Amniotic epithelial cell (primary cell): ENCODE results near the gene PELI2.
A peak's percentile ranks its signal among the peaks of the same experiment; 100 is the strongest.
"Not testable (repeated sequence)": the region's sequence is repeated elsewhere in the genome, so short reads cannot be mapped to it uniquely, and the experiment has no call there.

Source experiments
- DNase-seq: peaks from one replicate; pipeline ENCODE4 v3.0.0-alpha.2; 2010; ENCODE audit warnings: low read depth

The PELI2 gene

DNA sequence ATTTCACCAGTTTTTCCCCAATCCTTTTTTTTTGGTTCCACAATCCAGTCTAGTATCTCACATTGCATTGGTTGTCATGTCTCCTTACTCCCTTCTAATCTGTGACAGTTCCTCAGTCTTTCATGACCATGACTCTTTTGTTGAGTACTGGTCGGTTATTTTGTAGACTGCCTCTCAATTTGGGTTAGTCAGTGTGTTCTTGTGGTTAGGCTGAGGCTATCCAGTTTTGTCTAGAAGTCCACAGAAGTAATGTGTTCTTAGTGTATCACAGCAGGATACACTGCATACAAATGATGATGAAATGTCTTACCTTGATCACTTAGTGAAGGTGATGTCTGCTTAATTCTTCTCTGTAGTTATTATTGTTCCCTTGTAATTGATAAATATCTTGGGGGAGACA lies 24.8 kb downstream of the PELI2 start:
- no peak for DNase-seq

DNA sequence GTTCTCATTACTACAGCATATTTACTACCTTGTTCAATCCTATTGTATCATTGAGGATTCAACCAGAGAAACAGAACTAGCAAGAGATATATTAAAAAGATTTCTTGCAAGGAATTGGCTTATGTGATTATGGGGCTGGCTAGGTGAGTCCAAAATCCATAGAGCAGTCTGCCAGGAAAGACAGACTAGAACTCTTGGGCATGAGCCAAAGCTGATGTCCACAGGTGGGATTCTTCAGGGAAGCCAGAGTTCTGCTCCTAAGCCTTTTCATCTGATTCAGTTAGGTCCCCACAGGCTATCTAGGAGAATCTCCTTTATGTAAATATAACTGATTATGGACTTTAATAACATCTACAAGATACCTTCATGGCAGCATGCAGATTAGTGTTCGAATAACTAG lies 26.0 kb downstream of the PELI2 start:
- DNase-seq = no peak

DNA sequence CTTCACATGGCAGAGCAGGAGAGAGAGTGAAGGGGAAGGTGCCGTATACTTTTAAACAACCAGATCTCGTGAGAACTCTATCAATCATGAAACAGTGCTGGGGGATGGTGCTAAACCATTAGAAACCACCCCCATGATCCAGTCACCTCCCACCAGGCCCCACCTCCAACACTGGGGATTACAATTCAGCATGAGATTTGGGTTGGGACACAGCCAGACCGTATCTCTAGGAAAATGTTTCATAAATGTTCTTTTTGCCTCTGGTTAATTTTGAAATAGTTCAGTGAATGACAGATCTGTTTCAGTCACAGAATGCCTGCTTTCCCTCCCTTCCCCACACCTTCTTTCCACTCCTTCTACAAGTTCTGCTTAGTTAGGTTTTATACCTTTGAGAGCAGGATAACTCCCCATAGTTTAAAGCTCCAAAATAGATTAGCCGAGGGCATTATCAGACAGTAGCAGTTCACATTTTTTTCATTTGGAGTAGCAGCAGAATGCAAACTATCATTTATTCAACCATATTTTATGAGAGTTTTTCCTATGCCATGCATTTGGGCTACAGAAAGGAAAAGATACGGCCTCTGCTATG lies 27.1 kb downstream of the PELI2 start:
- DNase-seq = peak; percentile 76

GRCh38 chr14:56145965-56146364 lies 27.8 kb downstream of the PELI2 start:
- peak; percentile 77 for DNase-seq

DNA sequence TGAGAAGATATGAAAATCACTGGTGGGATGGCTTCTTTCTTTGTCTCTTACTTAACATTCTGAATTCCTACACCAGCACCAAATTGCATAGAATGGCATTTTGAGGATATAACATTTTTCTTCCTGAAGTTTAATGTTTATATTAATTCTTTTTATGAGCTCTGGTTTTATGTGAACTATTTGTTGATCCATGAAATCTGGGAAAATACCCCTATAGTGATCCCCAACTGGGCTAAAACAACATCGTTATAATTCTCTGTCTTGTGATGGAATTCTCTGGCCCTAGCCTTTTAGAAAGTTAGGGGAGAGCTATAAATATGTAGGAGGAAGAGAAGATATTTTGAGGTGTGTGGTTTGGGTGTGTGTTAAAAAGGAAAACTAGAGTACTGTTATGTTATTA lies 29.2 kb downstream of the PELI2 start:
- DNase-seq = no peak

GRCh38 chr14:56147986-56148901 lies 30.0 kb downstream of the PELI2 start:
- peak; percentile 20 for DNase-seq

GRCh38 chr14:56149151-56149550 lies 30.9 kb downstream of the PELI2 start:
- DNase-seq = no peak

DNA sequence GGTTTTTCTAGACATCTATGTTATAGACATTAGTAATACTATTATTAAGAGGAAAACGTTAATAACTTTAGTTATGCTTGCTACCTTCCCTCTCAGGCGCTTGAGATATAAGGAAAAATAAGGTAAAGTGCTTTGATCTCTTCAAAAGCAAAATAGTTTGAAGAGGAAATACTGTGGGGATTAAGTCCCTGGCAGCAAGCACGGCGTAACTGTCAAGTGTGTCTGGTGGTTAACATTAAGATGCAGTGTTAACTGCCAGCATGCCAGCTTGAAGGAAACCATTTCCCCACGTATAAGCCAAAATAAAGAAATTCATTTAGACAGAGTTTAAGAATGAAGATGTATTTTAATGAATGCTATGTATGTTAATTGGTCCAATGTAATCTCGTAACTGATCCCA lies 31.8 kb downstream of the PELI2 start:
- DNase-seq = no peak

DNA sequence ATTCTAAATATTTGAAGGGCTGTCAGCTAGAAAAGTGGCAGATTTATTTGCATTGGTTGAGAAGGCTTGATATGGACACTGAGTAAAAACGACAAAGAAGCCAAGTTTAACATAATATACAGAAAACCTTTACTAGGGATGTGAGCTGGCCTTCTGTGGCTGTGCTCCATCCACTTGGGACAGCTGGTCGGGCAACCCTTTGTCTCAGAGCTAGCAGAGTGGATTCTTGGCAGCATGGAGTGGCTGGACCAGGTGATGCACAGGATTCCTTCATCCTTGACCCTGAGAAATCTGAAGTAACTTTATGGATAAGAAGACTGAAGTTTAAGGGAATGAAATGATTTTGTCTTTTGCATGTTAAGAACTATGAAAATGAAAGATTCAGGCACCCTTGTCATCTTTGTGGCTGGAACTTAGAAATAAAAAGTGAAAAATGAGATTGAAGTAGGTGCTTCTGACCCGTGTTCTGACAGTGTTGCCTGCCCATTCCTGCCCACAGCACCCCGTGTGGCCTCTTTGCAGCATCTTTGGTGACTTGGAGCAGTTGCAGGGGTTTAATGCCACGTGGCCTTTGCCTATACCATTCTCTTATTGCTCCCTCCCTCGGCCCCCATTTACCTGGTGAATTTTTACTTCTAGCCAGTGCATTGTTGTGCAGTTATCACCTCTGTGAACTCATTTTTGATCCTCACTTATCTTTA lies 32.6 kb downstream of the PELI2 start:
- DNase-seq = no peak

DNA sequence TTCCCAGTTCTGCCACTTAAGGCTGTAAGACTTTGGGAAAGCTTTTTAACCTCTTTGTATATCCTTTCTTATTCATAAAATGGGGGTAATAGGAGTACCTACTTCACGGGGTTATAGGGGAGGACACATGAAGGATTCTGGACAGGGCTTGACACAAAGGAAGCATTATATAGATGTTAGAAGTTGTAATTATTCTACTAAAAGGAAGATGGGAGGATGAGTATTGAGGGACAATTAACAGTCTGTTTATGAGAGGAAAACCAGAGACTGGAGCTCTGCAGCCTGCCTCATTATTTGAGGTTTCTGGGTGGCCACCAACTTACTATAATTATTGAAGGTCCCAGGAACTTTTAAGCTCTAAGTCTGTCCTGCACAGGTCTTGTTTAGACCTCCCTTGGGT lies 34.0 kb downstream of the PELI2 start:
- no peak for DNase-seq

DNA sequence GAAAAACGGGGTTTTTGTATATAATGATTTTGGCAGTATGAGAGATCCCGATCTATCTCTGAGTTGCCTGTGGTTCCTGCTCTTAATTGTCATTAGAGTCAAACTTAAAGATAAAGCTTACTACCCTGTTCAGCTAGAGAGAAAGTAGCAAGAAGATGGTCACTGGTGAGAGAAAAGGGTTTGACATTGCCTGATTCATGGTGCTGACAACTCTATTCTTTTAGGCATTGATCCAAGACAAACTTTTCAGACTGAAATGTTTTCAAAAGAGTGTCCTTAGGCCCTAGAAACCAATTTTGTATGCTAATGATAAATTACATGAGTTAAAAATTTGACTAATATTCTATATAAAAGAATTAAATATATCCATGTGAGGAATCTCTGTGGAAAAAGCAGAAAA lies 35.1 kb downstream of the PELI2 start:
- DNase-seq = no peak

DNA sequence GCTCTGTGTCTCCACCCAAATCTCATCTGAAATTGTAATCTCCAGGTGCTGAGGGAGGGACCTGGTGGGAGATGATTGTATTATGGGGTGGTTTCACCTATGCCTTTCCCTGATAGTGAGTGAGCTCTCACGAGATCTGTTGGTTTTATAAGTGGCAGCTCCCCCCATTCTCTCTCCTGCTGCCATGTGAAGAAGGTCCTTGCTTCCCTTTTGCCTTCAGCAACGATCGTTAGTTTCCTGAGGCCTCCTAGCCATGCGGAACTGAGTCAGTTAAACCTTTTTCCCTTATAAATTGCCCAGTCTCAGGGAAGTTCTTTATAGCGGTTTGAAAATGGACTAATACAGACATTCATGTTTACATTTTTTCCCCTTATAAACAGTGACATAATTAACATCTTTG lies 36.1 kb downstream of the PELI2 start:
- DNase-seq = no peak

GRCh38 chr14:56156096-56156495 lies 37.9 kb downstream of the PELI2 start:
- DNase-seq = no peak

- no peak for DNase-seq
Measured at GRCh38 chr14:56159066-56159465, 40.9 kb downstream of the PELI2 start.

GRCh38 chr14:56160088-56160487 lies 41.9 kb downstream of the PELI2 start:
- no peak for DNase-seq

DNA sequence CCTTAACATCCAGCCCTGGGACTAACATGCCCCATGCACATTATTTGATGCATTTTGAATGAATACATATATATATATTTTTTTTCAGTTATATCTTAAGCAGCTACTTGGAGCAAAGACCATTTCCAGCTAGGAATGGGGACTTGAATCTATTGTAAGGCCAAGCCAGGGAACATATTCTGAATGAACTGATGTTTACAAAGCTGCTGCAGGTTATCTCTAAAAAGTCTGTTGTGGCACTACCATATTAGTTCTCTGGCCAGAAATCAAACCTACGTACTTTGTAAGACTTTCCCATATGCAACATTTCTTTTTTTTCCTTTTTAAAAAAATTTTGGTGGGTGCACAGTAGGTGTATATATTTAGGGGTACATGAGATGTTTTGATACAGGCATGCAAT lies 43.4 kb downstream of the PELI2 start:
- no peak for DNase-seq

GRCh38 chr14:56162476-56162875 lies 44.3 kb downstream of the PELI2 start:
- DNase-seq = no peak

DNA sequence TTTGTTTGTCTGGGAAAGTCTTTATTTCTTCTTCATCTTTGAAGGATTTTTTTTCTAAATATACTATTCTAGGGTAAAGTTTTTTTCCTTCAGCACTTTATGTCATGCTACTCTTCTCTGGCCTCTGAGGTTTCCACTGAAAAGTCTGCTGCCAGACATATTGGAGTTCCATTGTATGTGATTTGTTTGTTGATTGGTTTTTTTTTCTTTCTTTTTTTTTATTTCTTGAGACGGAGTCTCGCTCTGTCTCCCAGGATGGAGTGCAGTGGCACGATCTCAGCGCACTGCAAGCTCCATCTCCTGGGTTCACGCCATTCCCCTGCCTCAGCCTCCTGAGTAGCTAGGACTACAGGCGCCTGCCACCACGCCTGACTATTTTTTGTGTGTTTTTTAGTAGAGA lies 48.4 kb downstream of the PELI2 start:
- DNase-seq = not testable (repeated sequence)

GRCh38 chr14:56168007-56168616 lies 49.9 kb downstream of the PELI2 start:
- DNase-seq = no peak

- peak; percentile 59 for DNase-seq
Measured at GRCh38 chr14:56170028-56170427, 51.8 kb downstream of the PELI2 start.

DNA sequence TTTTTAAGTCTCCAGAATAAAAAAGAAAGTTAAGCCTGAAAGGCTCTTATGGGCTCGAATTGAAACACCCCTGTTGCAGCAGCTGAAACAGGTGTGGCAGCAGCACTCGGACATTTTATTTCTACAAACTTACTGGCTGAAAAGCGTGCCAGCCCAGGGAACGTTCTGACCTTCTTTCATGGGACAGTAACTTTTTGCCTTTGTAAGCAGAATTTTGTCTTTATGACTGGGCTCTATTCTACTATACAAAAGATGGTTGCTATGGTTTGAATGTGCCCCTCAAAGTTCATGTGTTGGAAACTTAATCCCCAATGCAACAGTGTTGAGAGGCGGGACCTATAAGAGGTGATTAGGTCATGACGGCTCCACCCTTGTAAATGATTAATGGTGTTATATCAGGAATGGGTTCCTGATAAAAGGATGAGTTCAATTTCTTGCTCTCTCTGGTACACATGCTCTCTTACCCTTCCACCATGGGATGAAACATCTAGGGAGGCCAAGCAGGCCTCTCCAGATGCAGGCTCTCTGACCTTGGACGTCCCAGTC lies 52.7 kb downstream of the PELI2 start:
- DNase-seq = no peak

DNA sequence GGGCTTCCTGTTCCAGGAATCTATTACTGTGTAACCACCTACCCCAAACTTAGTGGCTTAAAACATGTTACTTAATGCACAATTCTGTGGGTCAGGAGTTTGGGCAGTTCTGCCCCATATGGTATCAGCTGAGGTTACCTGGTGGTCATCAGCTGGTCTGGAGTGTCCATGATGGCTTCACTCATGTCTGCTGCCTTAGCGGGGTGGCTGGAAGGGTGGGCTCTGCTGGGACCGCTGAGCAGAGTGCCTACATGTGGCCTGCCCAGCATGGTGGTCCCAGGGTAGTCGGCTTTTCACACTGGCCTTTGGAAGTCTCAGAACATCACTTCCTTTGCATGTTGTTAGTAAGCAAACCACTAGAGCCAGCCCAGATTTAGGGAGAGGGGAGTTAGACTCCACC lies 53.9 kb downstream of the PELI2 start:
- DNase-seq = no peak
